Lung (tissue), 12 donors: ENCODE measurements around the gene PDCD1LG2. TPM values are rescaled to one million over a fixed set of nuclear protein-coding genes. Genes with fewer than 3 reads are reported as not detected.

Experiments used
- ATAC-seq: fragments of 200-7000 bp; cut with Tn5 transposase; one replicate; pipeline ENCODE4 v1.9.1; 2020; ENCODE audit warnings: moderate number of reproducible peaks; ENCODE audit not compliant: insufficient read depth, low FRiP score
- DNase-seq, 3 donors: peaks; one replicate each; pipeline ENCODE4 v3.0.0-alpha.2; 2013 to 2017
- H3K27ac ChIP-seq, 2 donors: one replicate each; pipeline ENCODE4 v1.5.1; 2013; ENCODE audit warnings: mild to moderate bottlenecking in 2 of 2, moderate library complexity in 2 of 2, control low read depth in 1 of 2, inconsistent platforms in 1 of 2, low read depth in 1 of 2, low read length in 1 of 2
- H3K27me3 ChIP-seq, 3 donors: one replicate each; pipeline ENCODE4 v1.5.1; 2013; ENCODE audit warnings: low read length in 2 of 3; ENCODE audit not compliant: control insufficient read depth in 3 of 3, insufficient read depth in 3 of 3
- H3K36me3 ChIP-seq, 4 donors: one replicate each; pipeline ENCODE4 v1.5.1; 2013; ENCODE audit warnings: low read length in 4 of 4, mild to moderate bottlenecking in 1 of 4, moderate library complexity in 1 of 4; ENCODE audit not compliant: control insufficient read depth in 4 of 4, insufficient read depth in 4 of 4
- H3K4me1 ChIP-seq, 5 donors: one replicate each; pipeline ENCODE4 v1.5.1; 2013; ENCODE audit warnings: low read length in 5 of 5, mild to moderate bottlenecking in 2 of 5, moderate library complexity in 1 of 5; ENCODE audit not compliant: control insufficient read depth in 5 of 5, insufficient read depth in 5 of 5
- H3K4me3 ChIP-seq: one replicate; pipeline ENCODE4 v1.5.1; 2013; ENCODE audit warnings: mild to moderate bottlenecking, control low read depth, moderate library complexity
- H3K9ac ChIP-seq, 2 donors: one replicate each; pipeline ENCODE4 v1.5.1; 2013; ENCODE audit warnings: low read length in 2 of 2, control low read depth in 1 of 2; ENCODE audit not compliant: insufficient read depth in 1 of 2
- H3K9me3 ChIP-seq, 4 donors: one replicate each; pipeline ENCODE4 v1.5.1; 2013; ENCODE audit warnings: low read length in 3 of 4, mild to moderate bottlenecking in 1 of 4, moderate library complexity in 1 of 4; ENCODE audit not compliant: control insufficient read depth in 4 of 4, insufficient read depth in 3 of 4
- WGBS, 2 donors: extraction: QIAGEN DNeasy Blood & Tissue Kit; methylation state at CpG; one replicate each; pipeline ENCODE4 v1.1.7; 2013; 5-methylcytosine and 5-hydroxymethylcytosine counted together
- polyA plus RNA-seq, 2 donors: library from polyadenylated mRNA; stranded (reverse); fragments of 200-250 nt; gene quantifications; one replicate each; pipeline ENCODE4 v1.2.1, GENCODE V29; 2013
- total RNA-seq, 2 donors: library from RNA; depleted of rRNA in 1 of 2; stranded (reverse); fragments of >200 nt in 1 of 2; gene quantifications; one replicate each; pipeline ENCODE4 v1.2.1, GENCODE V29; 2014 to 2021
- TF ChIP-seq, protein P1 (sequence below): IDR thresholded peaks from 2 replicates; pipeline ENCODE4 v1.5.1; 2012; ENCODE audit warnings: mild to moderate bottlenecking; ENCODE audit errors: control extremely low read depth, extremely low read depth
- donor health status: control.
- donor health status: control.
- donor health status: Bipolar disorder and iron deficiency.
- donor health status: healthy.
- donor health status: DM: yes; HTN: yes; CAD: no.

PDCD1LG2 gene
- total and polyA plus RNA-seq, 4 donors = 0.87 to 6.7 (median 3.1) TPM

GRCh38 chr9:5553211-5553610 lies 42.9 kb downstream of the PDCD1LG2 start:
- no peak for ATAC-seq
- H3K4me1 ChIP-seq = peaks cover 0 to 8% (median 0%) of the 10 kb centered on the region in 5 donors
- H3K36me3 ChIP-seq = no peaks in the 10 kb centered on the region
- no peak overlapping the region for H3K9ac ChIP-seq
- H3K27ac ChIP-seq = no peak overlapping the region
- TF ChIP-seq, protein P1, sequence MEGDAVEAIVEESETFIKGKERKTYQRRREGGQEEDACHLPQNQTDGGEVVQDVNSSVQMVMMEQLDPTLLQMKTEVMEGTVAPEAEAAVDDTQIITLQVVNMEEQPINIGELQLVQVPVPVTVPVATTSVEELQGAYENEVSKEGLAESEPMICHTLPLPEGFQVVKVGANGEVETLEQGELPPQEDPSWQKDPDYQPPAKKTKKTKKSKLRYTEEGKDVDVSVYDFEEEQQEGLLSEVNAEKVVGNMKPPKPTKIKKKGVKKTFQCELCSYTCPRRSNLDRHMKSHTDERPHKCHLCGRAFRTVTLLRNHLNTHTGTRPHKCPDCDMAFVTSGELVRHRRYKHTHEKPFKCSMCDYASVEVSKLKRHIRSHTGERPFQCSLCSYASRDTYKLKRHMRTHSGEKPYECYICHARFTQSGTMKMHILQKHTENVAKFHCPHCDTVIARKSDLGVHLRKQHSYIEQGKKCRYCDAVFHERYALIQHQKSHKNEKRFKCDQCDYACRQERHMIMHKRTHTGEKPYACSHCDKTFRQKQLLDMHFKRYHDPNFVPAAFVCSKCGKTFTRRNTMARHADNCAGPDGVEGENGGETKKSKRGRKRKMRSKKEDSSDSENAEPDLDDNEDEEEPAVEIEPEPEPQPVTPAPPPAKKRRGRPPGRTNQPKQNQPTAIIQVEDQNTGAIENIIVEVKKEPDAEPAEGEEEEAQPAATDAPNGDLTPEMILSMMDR = no peak
- 44 to 72% methylated on average over 4 of the region's 4 CpGs for WGBS, 2 donors
- no peak for DNase-seq
- no peak overlapping the region for H3K4me3 ChIP-seq
- H3K27me3 ChIP-seq = no peaks in the 10 kb centered on the region
- no peaks in the 10 kb centered on the region for H3K9me3 ChIP-seq

DNA sequence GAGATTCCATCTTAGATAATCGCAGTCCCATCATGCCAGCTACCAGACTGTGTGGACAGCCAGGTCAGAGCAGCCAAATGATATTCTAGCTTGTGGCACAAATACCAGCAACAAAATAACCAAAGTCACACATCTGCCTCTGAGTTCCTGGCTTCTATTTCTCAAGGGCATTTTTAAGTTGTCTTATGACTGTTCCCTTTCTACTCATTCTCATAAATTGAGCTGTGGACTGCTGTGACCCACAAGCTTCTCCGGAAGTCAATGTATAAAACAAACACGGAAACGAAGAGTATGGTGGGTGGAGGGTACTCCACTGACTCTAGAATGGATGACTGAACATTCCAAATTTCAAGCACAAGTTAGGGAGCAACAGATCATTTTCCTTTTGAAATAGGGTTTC lies 43.9 kb downstream of the PDCD1LG2 start:
- DNase-seq = no peak
- H3K4me3 ChIP-seq = no peak overlapping the region
- TF ChIP-seq, protein P1 = no peak
- H3K27ac ChIP-seq = no peak overlapping the region
- WGBS, 2 donors = 66 to 85% methylated on average over 4 of the region's 4 CpGs
- peaks cover 0 to 8% (median 0%) of the 10 kb centered on the region in 5 donors for H3K4me1 ChIP-seq
- no peak overlapping the region for H3K9ac ChIP-seq
- no peaks in the 10 kb centered on the region for H3K36me3 ChIP-seq
- ATAC-seq = no peak
- no peaks in the 10 kb centered on the region for H3K27me3 ChIP-seq
- no peaks in the 10 kb centered on the region for H3K9me3 ChIP-seq

- no peaks in the 10 kb centered on the region for H3K9me3 ChIP-seq
- H3K4me3 ChIP-seq = no peak overlapping the region
- 84 to 87% methylated on average over 5 of the region's 5 CpGs for WGBS, 2 donors
- peaks cover 0 to 8% (median 0%) of the 10 kb centered on the region in 5 donors for H3K4me1 ChIP-seq
- H3K36me3 ChIP-seq = no peaks in the 10 kb centered on the region
- ATAC-seq (no peak), DNase-seq (no peak)
- no peak overlapping the region for H3K9ac ChIP-seq
- no peaks in the 10 kb centered on the region for H3K27me3 ChIP-seq
- TF ChIP-seq, protein P1 = no peak
- no peak overlapping the region for H3K27ac ChIP-seq
Measured at GRCh38 chr9:5556101-5556705, 45.9 kb downstream of the PDCD1LG2 start.
